ENCODE results near the gene PROCA1.
A peak's percentile ranks its signal among the peaks of the same experiment; 100 is the strongest.

PROCA1 gene

DNA sequence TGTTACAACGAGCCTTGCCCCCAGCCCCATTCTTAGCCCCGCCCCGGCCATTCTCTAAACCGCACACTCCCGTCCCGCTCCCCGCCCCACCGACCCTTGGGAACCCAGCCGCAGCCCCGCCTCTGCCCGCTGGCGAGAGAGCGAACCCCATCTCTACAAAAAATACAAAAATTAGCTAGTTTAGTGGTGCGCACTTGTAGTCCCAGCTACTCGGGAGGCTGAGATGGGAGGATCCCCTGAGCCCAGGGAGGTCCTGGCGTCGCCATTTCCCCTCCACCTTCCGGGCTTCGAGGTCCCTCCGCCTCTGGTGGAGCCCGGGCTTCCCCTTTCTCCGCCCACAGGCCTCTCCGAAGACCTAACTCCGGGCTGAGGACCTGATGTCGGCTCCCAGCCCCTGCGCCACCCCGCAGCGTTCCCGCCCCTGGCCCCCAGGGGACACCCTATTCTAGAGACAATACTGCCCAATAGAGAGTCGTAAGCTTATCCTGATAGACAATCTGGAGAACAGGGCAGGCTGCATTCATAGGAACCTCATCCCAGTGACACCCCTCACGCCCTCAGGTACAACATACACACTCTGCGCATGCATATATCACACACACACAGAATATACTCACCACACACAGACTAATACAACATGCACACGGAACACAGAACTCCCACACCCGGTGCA, 480 bp upstream of the PROCA1 start:
- Histone ChIP-seq H3K4me3 (ENCODE audit: low read depth, low read length) (peak overlapping the region; percentile 42), H3K36me3 (replicated peaks) (peaks cover 14% of the 10 kb centered on the region), H3K27ac (peak overlapping the region; percentile 71), H3K27me3 (replicated peaks) (no peaks in the 10 kb centered on the region)
- DNase-seq: no peak
- TF ChIP-seq, protein P1, sequence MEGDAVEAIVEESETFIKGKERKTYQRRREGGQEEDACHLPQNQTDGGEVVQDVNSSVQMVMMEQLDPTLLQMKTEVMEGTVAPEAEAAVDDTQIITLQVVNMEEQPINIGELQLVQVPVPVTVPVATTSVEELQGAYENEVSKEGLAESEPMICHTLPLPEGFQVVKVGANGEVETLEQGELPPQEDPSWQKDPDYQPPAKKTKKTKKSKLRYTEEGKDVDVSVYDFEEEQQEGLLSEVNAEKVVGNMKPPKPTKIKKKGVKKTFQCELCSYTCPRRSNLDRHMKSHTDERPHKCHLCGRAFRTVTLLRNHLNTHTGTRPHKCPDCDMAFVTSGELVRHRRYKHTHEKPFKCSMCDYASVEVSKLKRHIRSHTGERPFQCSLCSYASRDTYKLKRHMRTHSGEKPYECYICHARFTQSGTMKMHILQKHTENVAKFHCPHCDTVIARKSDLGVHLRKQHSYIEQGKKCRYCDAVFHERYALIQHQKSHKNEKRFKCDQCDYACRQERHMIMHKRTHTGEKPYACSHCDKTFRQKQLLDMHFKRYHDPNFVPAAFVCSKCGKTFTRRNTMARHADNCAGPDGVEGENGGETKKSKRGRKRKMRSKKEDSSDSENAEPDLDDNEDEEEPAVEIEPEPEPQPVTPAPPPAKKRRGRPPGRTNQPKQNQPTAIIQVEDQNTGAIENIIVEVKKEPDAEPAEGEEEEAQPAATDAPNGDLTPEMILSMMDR (IDR thresholded peaks at IDR 0.05; ENCODE audit: low read depth, low read length, missing control alignments): peak; percentile 23
- in situ Hi-C loops (cut with HindIII; ENCODE audit: low pct_ligation_motif_present, low sequenced_read_pairs): no loop called here

DNA sequence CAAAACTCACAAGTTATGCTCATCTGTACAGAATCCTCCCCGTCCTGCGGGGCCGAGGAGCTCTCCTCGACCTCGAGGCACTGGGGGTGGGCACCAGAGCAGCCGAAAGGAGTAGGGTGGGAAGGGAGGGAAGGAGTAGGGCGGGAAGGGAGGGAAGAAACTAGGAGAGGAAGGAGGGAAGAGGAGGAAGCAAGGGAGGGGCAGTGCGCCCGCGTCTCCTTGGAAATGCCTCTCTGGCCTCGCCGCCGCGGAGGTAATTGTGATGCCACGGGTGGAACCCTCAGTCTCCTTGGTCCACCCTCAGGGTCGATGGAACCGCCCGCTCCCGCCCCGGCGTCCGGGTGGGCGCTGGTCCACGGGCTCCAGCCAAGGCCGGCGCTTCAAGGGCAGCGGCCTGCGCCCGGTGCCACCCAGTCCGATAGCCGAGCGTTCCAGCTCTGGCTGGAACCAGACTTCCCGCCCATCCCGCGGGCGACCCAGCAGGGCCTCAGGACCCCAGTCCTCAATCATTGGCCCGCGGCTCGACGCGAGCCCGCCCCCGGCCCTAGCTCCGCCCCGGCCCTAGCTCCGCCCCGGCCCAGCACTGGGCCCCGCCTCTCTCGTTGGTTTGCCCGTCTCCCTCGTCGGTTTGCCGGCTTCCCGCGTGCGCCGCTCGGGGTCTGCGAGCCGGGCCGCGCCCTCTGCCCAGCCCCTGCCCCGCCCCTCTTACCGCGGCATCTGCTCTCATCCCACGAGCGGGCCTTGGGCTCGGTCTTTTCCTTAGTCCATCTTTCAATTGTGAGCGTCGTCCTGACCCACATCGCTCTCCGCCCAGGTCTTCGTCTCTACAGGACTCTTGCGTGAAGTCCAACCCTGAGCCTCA, 596 bp downstream of the PROCA1 start:
- peak overlapping the region; percentile 71 for H3K27ac ChIP-seq
- in situ Hi-C loops (cut with HindIII; ENCODE audit: low pct_ligation_motif_present, low sequenced_read_pairs): no loop called here
- TF ChIP-seq, protein P1 (IDR thresholded peaks at IDR 0.05; ENCODE audit: low read depth, low read length, missing control alignments): no peak
- peaks cover 14% of the 10 kb centered on the region for H3K36me3 ChIP-seq (replicated peaks)
- peak; percentile 76 for DNase-seq
- peak overlapping the region; percentile 61 for H3K4me3 ChIP-seq (ENCODE audit: low read depth, low read length)
- no peaks in the 10 kb centered on the region for H3K27me3 ChIP-seq (replicated peaks)

DNA sequence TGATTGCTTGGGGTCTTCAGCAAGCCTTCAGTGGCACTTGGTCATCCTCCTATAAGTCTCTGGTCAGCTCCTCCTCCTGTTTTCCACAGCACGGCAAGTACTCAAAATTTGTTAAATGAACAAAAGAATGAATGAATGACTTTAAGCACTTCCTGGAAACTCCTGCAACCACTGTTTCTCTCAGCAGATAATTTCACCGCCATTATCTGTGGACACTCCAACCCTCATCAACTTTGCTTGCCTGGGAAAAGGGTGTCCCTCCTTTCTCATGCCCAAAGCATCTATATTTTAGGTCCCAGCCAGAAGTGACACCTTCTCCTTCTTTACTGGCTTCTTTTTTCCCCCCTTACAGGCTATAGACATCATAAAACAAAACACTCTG, 4.4 kb downstream of the PROCA1 start:
- no peak for DNase-seq
- Histone ChIP-seq H3K27ac (no peak overlapping the region), H3K27me3 (replicated peaks) (no peaks in the 10 kb centered on the region), H3K4me3 (ENCODE audit: low read depth, low read length) (no peak overlapping the region), H3K36me3 (replicated peaks) (peaks cover 12% of the 10 kb centered on the region)
- in situ Hi-C loops (cut with HindIII; ENCODE audit: low pct_ligation_motif_present, low sequenced_read_pairs): no loop called here
- TF ChIP-seq, protein P1 (IDR thresholded peaks at IDR 0.05; ENCODE audit: low read depth, low read length, missing control alignments): no peak

DNA sequence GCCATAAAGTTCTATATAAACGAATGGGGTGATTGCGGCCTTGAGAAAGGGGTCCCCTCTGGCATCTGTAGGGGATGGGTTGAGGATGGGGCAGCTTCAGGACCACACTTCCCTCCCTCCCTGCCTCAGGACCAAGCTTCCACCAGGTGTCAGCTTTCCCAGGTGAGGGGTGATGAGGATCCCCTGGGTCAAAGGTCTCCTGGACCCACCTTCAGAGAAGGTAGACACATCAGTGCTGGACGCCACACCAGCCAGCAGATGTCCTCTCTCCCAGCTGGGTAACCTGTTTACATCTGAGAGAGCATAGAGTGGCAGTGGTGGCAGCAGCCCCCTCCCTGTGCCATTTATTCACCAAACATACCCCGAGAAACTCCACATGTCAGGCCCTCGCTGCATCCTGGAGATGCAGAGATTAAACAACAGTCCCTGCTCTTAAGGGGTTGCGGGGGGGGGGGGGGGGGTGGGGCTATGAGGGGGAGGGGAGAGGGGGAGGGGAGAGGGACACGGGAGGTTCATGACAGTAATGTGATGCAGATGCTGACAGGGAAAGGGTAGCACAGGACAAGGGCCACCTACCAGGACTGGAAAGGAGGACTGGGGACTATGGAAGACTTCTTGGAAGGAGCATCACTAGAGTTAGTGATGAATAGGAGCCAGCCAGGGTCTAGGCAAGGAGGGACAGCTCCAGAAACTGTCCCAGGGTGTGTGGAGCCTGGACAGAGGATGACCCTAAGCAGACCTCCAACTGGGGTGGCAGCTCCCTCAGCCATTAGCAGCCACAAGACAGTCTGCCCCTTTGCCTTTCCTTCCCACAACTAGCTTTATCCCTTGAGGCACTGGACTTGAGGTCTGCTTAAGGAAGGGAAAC, 5.0 kb downstream of the PROCA1 start:
- no peak for DNase-seq
- H3K27ac ChIP-seq: no peak overlapping the region
- H3K36me3 ChIP-seq (replicated peaks): peaks cover 18% of the 10 kb centered on the region
- in situ Hi-C loops (cut with HindIII; ENCODE audit: low pct_ligation_motif_present, low sequenced_read_pairs): no loop called here
- TF ChIP-seq, protein P1 (IDR thresholded peaks at IDR 0.05; ENCODE audit: low read depth, low read length, missing control alignments): no peak
- H3K4me3 ChIP-seq (ENCODE audit: low read depth, low read length): no peak overlapping the region
- H3K27me3 ChIP-seq (replicated peaks): no peaks in the 10 kb centered on the region

DNA sequence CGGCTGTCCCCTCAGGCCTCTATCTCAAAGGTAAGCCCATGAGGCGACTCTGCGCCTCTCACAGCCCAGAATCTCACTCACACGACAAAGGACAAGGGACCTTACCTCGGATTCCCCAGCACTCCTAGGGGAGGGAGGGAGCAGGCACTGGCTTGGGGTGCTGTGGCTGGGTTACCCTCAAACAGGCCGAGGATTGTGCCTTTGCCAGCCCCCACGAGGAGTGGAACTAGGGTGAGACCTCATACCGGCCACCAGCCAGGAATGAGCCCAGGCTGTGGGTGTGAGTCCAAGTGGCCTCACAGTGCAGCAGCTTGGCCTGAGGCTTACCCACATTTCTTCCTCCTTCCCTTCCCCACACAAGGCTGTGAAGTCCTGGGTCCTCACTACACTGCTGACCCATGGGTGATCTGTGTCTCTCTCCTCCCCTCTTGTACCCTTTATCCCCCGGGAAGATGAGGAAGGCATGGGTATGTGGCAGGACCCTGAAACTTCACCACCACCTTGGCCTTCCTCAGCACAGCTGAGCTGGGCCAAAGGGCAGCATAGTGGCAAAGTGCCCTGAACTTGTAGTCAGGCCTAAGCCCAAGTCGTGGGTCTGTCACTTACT, 5.9 kb downstream of the PROCA1 start:
- in situ Hi-C loops (cut with HindIII; ENCODE audit: low pct_ligation_motif_present, low sequenced_read_pairs): no loop called here
- TF ChIP-seq, protein P1 (IDR thresholded peaks at IDR 0.05; ENCODE audit: low read depth, low read length, missing control alignments): no peak

More for the DNA sequence above, 5.9 kb downstream of the PROCA1 start:
- no peak for DNase-seq
- Histone ChIP-seq H3K36me3 (replicated peaks) (peaks cover 27% of the 10 kb centered on the region), H3K27me3 (replicated peaks) (no peaks in the 10 kb centered on the region), H3K4me3 (ENCODE audit: low read depth, low read length) (no peak overlapping the region), H3K27ac (no peak overlapping the region)
